ENCODE measurements around the gene DRC1. TPM values are rescaled to one million over a fixed set of nuclear protein-coding genes. Genes with fewer than 3 reads are reported as not detected.

Gene DRC1
- total RNA-seq, 1 experiment from 2014 or later: not detected

DNA sequence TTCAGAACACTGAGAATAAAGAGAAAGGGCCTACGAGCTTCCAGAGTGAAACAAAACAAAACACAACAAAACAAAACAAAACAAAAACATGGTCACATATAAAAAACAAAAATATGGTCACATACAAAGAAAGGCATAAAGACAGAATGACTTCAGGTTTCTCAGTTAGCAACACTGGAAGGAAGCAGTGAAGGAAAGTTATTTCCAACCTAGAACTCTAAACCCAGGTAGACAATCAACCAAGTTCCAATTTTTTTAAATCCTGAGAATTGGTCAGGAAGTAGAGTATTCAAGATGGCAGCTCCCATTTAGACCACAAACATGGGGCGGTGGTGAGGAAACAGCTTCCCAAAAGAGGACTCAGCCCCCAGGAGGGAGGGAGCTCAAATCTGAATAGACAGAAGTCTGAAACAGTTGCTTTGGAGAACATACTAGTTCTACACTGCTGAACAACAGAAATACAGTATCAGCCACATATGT lies 9.1 kb downstream of the DRC1 start:
- no peak overlapping the region for H2BK5ac ChIP-seq (ENCODE audit: insufficient read length, low read length)
- no peak overlapping the region for H4K8ac ChIP-seq (replicated peaks; ENCODE audit: insufficient read length, low read depth, low read length)
- Mint-ChIP-seq H3K36me3 (ENCODE audit: insufficient read depth in 1 of 3, low read depth in 3 of 3) (no peaks in the 10 kb centered on the region), H3K4me1 (no peaks in the 10 kb centered on the region), H3K9me3 (no peaks in the 10 kb centered on the region), H3K27ac (no peak overlapping the region), H3K27me3 (ENCODE audit: low read depth) (no peaks in the 10 kb centered on the region; the same call in 1 of the 2 replicates), H3K4me3 (no peak overlapping the region)
- no peak overlapping the region for H2BK20ac ChIP-seq (ENCODE audit: low read depth, low read length, poor library complexity, severe bottlenecking)
- H3K27ac ChIP-seq (ENCODE audit: insufficient read length, low read depth, low read length): no peak overlapping the region
- H3K27me3 ChIP-seq (ENCODE audit: insufficient read depth, low read length): no peaks in the 10 kb centered on the region
- H3K9ac ChIP-seq (ENCODE audit: extremely low read depth, insufficient read length, low read length): no peak overlapping the region
- no peak for DNase-seq
- H3K79me2 ChIP-seq (ENCODE audit: insufficient read depth, low read length): no peaks in the 10 kb centered on the region
- no peak overlapping the region for H2AK5ac ChIP-seq (ENCODE audit: insufficient read length, low read length)
- H3K9me3 ChIP-seq (ENCODE audit: control insufficient read depth, low read depth, low read length): no peaks in the 10 kb centered on the region
- TF ChIP-seq CTCF (conservative IDR thresholded peaks at IDR 0.05): no peak
- no peak overlapping the region for H3K23ac ChIP-seq (ENCODE audit: insufficient read length, low read depth, low read length)
- H3K14ac ChIP-seq (ENCODE audit: insufficient read depth, low read length): no peak overlapping the region
- WGBS (ENCODE audit: extremely low coverage, insufficient read length, low lambda C conversion rate): no CpG with 5 or more reads among the region's 2 CpGs
- H4K91ac ChIP-seq (ENCODE audit: insufficient read length, low read depth, low read length): no peak overlapping the region
- no peak overlapping the region for H2BK12ac ChIP-seq (ENCODE audit: insufficient read length, low read depth, low read length)
- H3T11ph ChIP-seq (ENCODE audit: low read length): no peak overlapping the region
- H4K5ac ChIP-seq (ENCODE audit: insufficient read length, low read depth, low read length): no peak overlapping the region
- H3K18ac ChIP-seq (ENCODE audit: insufficient read length, low read depth, low read length): no peak overlapping the region
- H3K79me1 ChIP-seq (ENCODE audit: insufficient read depth, low read depth, low read length, poor library complexity, severe bottlenecking): no peaks in the 10 kb centered on the region
- H3K4me1 ChIP-seq (ENCODE audit: insufficient read depth, low read length): no peaks in the 10 kb centered on the region
- H2BK120ac ChIP-seq (ENCODE audit: low read depth, low read length, poor library complexity, severe bottlenecking): no peak overlapping the region
- H3K23me2 ChIP-seq (ENCODE audit: insufficient read length, low read depth, low read length, poor library complexity, severe bottlenecking): no peaks in the 10 kb centered on the region
- no peak overlapping the region for H2BK15ac ChIP-seq (ENCODE audit: low read depth, low read length)
- no peak overlapping the region for H2AFZ ChIP-seq (ENCODE audit: low read length)
- H3K4me2 ChIP-seq (ENCODE audit: insufficient read depth, insufficient read length, low read length): no peak overlapping the region
- no peak overlapping the region for H3K4ac ChIP-seq (ENCODE audit: low read depth, low read length)
- H4K20me1 ChIP-seq (ENCODE audit: control insufficient read depth, insufficient read depth, insufficient read length): no peaks in the 10 kb centered on the region
- H3K56ac ChIP-seq (ENCODE audit: insufficient read length, low read depth, low read length): no peak overlapping the region
